OCI-LY3 (cell line): ENCODE measurements around the gene CXCL14.

Experiments used
- H2AFZ ChIP-seq: fragments of 200-600, 300-600 bp; shearing (Covaris generic); 2 replicates; pipeline ENCODE4 v1.6.0; 2014; ENCODE audit warnings: antibody characterized with exemption, low read depth, low read length
- H3K27ac ChIP-seq: fragments of 200-600, 300-600 bp; sonication (generic); 2 replicates; pipeline ENCODE4 v1.5.1; 2014; ENCODE audit warnings: mild to moderate bottlenecking, low read length, moderate library complexity, mixed read lengths
- H3K27me3 ChIP-seq: fragments of 200-600, 300-600 bp; sonication (generic); 2 replicates; pipeline ENCODE4 v1.6.1; 2014; ENCODE audit warnings: low read depth, low read length, mixed read lengths
- H3K36me3 ChIP-seq: fragments of 200-600, 300-600 bp; sonication (generic); replicated peaks from 2 replicates; pipeline ENCODE3; 2014; ENCODE audit warnings: low read depth, low read length, mixed read lengths
- H3K4me1 ChIP-seq: fragments of 300-600, 200-600 bp; sonication (generic); 2 replicates; pipeline ENCODE4 v1.6.1; 2014; ENCODE audit warnings: low read length, mixed read lengths
- H3K4me2 ChIP-seq: fragments of 200-600, 300-600 bp; sonication (generic); 2 replicates; pipeline ENCODE4 v1.6.1; 2014; ENCODE audit warnings: low read length, mixed read lengths
- H3K4me3 ChIP-seq: fragments of 300-600, 200-600 bp; sonication (generic); 2 replicates; pipeline ENCODE4 v1.5.1; 2014; ENCODE audit warnings: antibody characterized with exemption, mild to moderate bottlenecking, low read length, moderate library complexity
- H3K79me2 ChIP-seq: fragments of 300-600, 200-600 bp; shearing (Covaris generic); 2 replicates; pipeline ENCODE4 v1.6.1; 2014; ENCODE audit warnings: mild to moderate bottlenecking, low read length, mixed read lengths
- H3K9ac ChIP-seq: fragments of 300-600, 200-600 bp; shearing (Covaris generic); 2 replicates; pipeline ENCODE4 v1.6.0; 2014; ENCODE audit warnings: mild to moderate bottlenecking, low read length, moderate library complexity
- H3K9me3 ChIP-seq: fragments of 200-600, 300-600 bp; shearing (Covaris generic); 2 replicates; pipeline ENCODE4 v1.6.1; 2014; ENCODE audit warnings: low read length, mixed read lengths; ENCODE audit not compliant: insufficient read depth
- H4K20me1 ChIP-seq: fragments of 200-600, 300-600 bp; sonication (generic); 2 replicates; pipeline ENCODE4 v1.6.1; 2016; ENCODE audit warnings: low read length, mixed read lengths; ENCODE audit not compliant: insufficient read depth
- EZH2phosphoT487 ChIP-seq: fragments of 200-600 bp; shearing (Covaris generic); IDR thresholded peaks from 2 replicates; pipeline ENCODE4 v1.6.1; 2018; ENCODE audit warnings: antibody characterized with exemption, mixed run types, low read depth
- TF ChIP-seq, protein P1 (sequence below): fragments of 200-600, 300-600 bp; sonication (generic); IDR thresholded peaks from 2 replicates; pipeline ENCODE4 v1.5.1; 2014; ENCODE audit warnings: antibody characterized with exemption, low read length, low read depth

Gene CXCL14

DNA sequence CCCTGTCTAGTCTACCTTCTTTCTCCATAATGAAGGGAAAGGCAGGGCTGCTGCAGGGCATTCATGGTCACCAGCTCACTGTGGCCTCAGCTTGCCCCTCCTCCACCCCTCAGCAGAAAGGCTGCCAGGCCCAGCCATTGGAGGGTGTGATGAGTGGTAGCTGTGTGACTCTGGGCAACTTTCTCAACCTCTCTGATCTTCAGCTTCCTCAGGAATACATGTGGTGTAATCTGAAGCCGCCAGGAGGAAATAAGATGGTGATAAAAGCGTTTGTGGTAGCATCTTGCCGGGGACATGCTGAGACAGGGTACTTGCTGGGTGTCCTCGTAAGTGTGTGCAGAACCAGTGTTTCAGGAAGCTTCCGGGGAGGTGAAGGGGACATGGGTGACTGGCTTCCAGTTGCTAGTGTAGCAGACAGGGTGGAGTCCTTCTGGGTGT, 9.8 kb downstream of the CXCL14 start:
- Histone ChIP-seq H3K4me3 (no peak overlapping the region), H3K4me2 (no peak overlapping the region), H3K27me3 (no peaks in the 10 kb centered on the region), H3K27ac (no peak overlapping the region), H3K79me2 (no peaks in the 10 kb centered on the region), H2AFZ (no peak overlapping the region), H3K9me3 (no peaks in the 10 kb centered on the region), H3K36me3 (no peaks in the 10 kb centered on the region), H3K9ac (no peak overlapping the region), H3K4me1 (peaks cover 5% of the 10 kb centered on the region), H4K20me1 (no peaks in the 10 kb centered on the region)
- no peak for TF ChIP-seq EZH2phosphoT487
- TF ChIP-seq, protein P1, sequence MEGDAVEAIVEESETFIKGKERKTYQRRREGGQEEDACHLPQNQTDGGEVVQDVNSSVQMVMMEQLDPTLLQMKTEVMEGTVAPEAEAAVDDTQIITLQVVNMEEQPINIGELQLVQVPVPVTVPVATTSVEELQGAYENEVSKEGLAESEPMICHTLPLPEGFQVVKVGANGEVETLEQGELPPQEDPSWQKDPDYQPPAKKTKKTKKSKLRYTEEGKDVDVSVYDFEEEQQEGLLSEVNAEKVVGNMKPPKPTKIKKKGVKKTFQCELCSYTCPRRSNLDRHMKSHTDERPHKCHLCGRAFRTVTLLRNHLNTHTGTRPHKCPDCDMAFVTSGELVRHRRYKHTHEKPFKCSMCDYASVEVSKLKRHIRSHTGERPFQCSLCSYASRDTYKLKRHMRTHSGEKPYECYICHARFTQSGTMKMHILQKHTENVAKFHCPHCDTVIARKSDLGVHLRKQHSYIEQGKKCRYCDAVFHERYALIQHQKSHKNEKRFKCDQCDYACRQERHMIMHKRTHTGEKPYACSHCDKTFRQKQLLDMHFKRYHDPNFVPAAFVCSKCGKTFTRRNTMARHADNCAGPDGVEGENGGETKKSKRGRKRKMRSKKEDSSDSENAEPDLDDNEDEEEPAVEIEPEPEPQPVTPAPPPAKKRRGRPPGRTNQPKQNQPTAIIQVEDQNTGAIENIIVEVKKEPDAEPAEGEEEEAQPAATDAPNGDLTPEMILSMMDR, result no peak

DNA sequence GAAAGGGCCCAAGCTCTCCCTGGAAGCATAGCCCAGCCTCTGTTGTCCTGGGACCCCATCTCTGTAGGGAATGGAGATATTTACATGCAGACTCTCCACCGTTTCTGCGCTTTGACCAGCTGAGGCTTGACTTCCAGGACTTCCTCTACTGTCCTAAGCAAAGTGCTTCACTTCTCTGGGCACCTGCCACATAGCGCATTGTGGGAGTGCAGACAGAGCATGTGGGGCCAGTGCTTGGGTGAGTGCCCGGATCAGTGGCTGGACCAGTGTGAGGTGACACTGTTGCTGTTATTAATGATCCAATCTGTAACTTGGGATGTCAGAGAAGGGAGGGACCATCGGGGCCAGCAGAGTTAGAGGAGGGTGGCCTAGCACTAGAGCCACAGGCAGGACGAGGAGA, 10.5 kb downstream of the CXCL14 start:
- Histone ChIP-seq H3K36me3 (no peaks in the 10 kb centered on the region), H3K27ac (no peak overlapping the region), H3K27me3 (no peaks in the 10 kb centered on the region), H4K20me1 (no peaks in the 10 kb centered on the region), H2AFZ (no peak overlapping the region), H3K9ac (no peak overlapping the region), H3K4me3 (no peak overlapping the region), H3K4me2 (no peak overlapping the region), H3K4me1 (peaks cover 2% of the 10 kb centered on the region), H3K79me2 (no peaks in the 10 kb centered on the region), H3K9me3 (no peaks in the 10 kb centered on the region)
- no peak for TF ChIP-seq EZH2phosphoT487
- TF ChIP-seq, protein P1, result no peak

DNA sequence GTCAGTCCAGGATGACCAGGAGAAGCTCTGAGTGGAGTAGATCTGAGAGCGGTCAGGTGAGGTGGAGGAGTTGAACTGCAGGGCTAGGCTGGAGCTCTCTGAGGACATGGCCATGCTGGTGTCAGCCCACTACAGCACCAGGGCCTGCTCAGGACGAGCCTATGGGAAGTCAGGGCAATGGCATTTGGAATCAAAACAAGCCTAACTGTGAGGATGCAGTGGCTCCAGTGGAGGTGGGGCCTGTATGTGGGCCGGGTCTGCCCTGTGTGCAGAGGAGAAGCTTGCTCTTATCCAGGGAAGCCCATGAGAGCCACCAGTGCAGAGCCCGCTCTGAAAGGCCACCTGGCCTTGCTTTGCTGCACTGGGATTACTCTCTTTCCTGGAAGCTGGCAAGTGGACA, 11.1 kb downstream of the CXCL14 start:
- Histone ChIP-seq H3K4me3 (no peak overlapping the region), H3K9me3 (no peaks in the 10 kb centered on the region), H3K27me3 (no peaks in the 10 kb centered on the region), H2AFZ (no peak overlapping the region), H4K20me1 (no peaks in the 10 kb centered on the region), H3K27ac (no peak overlapping the region), H3K9ac (no peak overlapping the region), H3K4me1 (peaks cover 2% of the 10 kb centered on the region), H3K4me2 (no peak overlapping the region), H3K79me2 (no peaks in the 10 kb centered on the region), H3K36me3 (no peaks in the 10 kb centered on the region)
- TF ChIP-seq, protein P1, result no peak
- no peak for TF ChIP-seq EZH2phosphoT487

DNA sequence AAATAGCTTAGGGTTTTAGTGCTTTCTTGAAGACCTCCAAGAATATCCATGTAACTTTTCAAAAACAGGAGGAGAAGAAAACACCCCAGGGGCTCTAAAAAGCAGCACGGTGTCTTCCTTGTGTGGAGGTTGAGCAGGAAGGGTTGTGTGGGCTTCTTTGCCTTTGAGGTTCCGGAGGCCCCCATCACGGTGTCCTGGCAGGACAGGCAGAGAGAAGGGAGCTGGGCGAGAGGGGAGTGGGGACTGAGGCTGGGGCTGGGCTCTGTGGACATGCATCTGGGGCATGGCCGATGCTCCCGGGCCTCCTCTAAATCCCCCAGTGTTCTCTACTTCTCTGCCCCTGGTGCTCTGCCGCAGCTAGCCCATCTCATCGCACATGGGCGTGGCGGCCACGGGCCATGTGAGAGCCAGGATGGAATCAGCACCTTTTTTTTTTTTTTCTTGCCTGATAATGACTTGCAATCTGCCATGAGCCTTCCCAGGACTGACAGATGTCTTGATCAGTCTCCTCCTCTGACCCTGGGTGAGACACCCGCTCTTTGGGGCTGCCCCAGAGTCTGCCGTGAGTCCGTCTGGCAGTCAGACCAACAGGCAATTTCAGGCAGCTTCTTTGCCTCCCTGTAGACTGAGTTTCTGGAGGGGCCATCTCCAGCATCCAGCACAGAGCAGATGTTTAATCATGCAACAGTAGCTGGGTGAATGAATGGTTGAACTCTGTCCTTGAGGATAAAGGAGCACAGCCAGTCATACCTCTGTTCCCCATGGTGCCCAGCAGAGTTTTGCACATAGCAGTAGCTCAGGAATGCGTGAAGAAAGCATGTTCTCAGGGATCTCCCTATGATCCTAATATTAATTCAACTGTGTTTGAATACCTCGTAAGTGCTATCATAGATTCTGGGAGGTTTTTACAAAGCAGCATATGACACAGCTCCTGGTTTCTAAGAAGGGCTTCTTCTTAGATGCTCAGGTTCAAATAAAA, 12.1 kb downstream of the CXCL14 start:
- no peaks in the 10 kb centered on the region for H3K79me2 ChIP-seq
- no peak overlapping the region for H3K27ac ChIP-seq
- H2AFZ ChIP-seq, result peak overlapping the region; percentile 91
- H3K27me3 ChIP-seq, result no peaks in the 10 kb centered on the region
- no peak overlapping the region for H3K4me3 ChIP-seq
- H3K4me2 ChIP-seq, result peak overlapping the region; percentile 79; the same call in 1 of the 2 replicates
- H3K36me3 ChIP-seq, result no peaks in the 10 kb centered on the region
- H3K9me3 ChIP-seq, result no peaks in the 10 kb centered on the region
- peaks cover 2% of the 10 kb centered on the region for H3K4me1 ChIP-seq
- no peaks in the 10 kb centered on the region for H4K20me1 ChIP-seq
- no peak for TF ChIP-seq EZH2phosphoT487
- TF ChIP-seq, protein P1, result no peak
- H3K9ac ChIP-seq, result no peak overlapping the region
